GM23338 (cell line): Measurements from ENCODE around the gene PHOSPHO1. TPM values are rescaled to one million over a fixed set of nuclear protein-coding genes. Genes with fewer than 3 reads are reported as not detected.

Experiments
- ATAC-seq: fragments of 200-7000 bp; cut with Tn5 transposase; 3 replicates; pipeline ENCODE4 v1.9.1; 2020
- DNase-seq: peaks from one replicate; pipeline ENCODE4 v3.0.0-alpha.2; 2015; ENCODE audit warnings: low spot score
- H2AFZ ChIP-seq: fragments of 200-600 bp; sonication (generic); 2 replicates; pipeline ENCODE4 v1.8.0; 2016; ENCODE audit warnings: antibody characterized with exemption, mild to moderate bottlenecking, moderate library complexity
- H3F3A ChIP-seq: fragments of 200-600 bp; sonication (generic); replicated peaks from 2 replicates; pipeline ENCODE4 v1.8.0; 2017; ENCODE audit warnings: antibody characterized with exemption, mixed run types, low read depth
- H3K27ac ChIP-seq: fragments of 200-600 bp; sonication (generic); 2 replicates; pipeline ENCODE4 v1.6.1; 2016; ENCODE audit warnings: low read depth
- H3K27me3 ChIP-seq: fragments of 200-600 bp; sonication (generic); 2 replicates; pipeline ENCODE4 v1.8.0; 2016; ENCODE audit warnings: mild to moderate bottlenecking, mixed run types, moderate library complexity; ENCODE audit not compliant: insufficient read depth
- H3K36me3 ChIP-seq: fragments of 200-600 bp; sonication (generic); 2 replicates; pipeline ENCODE4 v1.8.0; 2016; ENCODE audit warnings: mild to moderate bottlenecking; ENCODE audit not compliant: insufficient read depth
- H3K4me1 ChIP-seq: fragments of 200-600 bp; sonication (generic); 2 replicates; pipeline ENCODE4 v1.8.0; 2016; ENCODE audit warnings: mild to moderate bottlenecking, moderate library complexity; ENCODE audit not compliant: insufficient read depth
- H3K4me2 ChIP-seq: fragments of 200-600 bp; sonication (generic); 2 replicates; pipeline ENCODE4 v1.7.1; 2017; ENCODE audit warnings: mixed run types
- H3K4me3 ChIP-seq: fragments of 200-600 bp; sonication (generic); 2 replicates; pipeline ENCODE4 v1.6.1; 2016; ENCODE audit warnings: mixed run types
- H3K79me2 ChIP-seq: fragments of 200-600 bp; sonication (generic); replicated peaks from 2 replicates; pipeline ENCODE4 v1.8.0; 2017; ENCODE audit warnings: mild to moderate bottlenecking; ENCODE audit not compliant: insufficient read depth
- H3K9me2 ChIP-seq: fragments of 200-600 bp; sonication (generic); 2 replicates; pipeline ENCODE4 v1.8.0; 2017; ENCODE audit not compliant: insufficient read depth
- H4K20me1 ChIP-seq: fragments of 200-600 bp; sonication (generic); replicated peaks from 2 replicates; pipeline ENCODE4 v1.8.0; 2017; ENCODE audit warnings: mild to moderate bottlenecking; ENCODE audit not compliant: insufficient read depth
- H3K27ac Mint-ChIP-seq: 2 replicates; pipeline ENCODE4 v1.8.0; 2020; ENCODE audit warnings: inconsistent platforms, mild to moderate bottlenecking, moderate library complexity, mixed read lengths
- H3K27me3 Mint-ChIP-seq: 3 replicates; pipeline ENCODE4 v1.8.0; 2022; ENCODE audit warnings: low read depth, mild to moderate bottlenecking, moderate library complexity, mixed read lengths, inconsistent platforms; ENCODE audit not compliant: insufficient read depth, poor library complexity
- H3K36me3 Mint-ChIP-seq: 3 replicates; pipeline ENCODE4 v1.8.0; 2021; ENCODE audit warnings: low read depth, mild to moderate bottlenecking, inconsistent platforms, moderate library complexity, mixed read lengths
- H3K4me1 Mint-ChIP-seq: 3 replicates; pipeline ENCODE4 v1.8.0; 2020; ENCODE audit warnings: mild to moderate bottlenecking, inconsistent platforms, mixed read lengths
- H3K4me3 Mint-ChIP-seq: 3 replicates; pipeline ENCODE4 v1.8.0; 2021; ENCODE audit warnings: moderate library complexity, mild to moderate bottlenecking, inconsistent platforms, mixed read lengths
- H3K9me3 Mint-ChIP-seq: 3 replicates; pipeline ENCODE4 v1.8.0; 2020; ENCODE audit warnings: moderate library complexity, mild to moderate bottlenecking, inconsistent platforms, mixed read lengths
- CREB1 ChIP-seq: fragments of 250-450 bp; sonication (Bioruptor Pico); IDR thresholded peaks from 2 replicates; pipeline ENCODE4 v1.5.0; 2020; ENCODE audit warnings: low read depth, mild to moderate bottlenecking, moderate library complexity
- JUNB ChIP-seq: IDR thresholded peaks from one replicate; pipeline ENCODE4 v1.6.1; 2016; ENCODE audit warnings: antibody characterized with exemption; ENCODE audit not compliant: unreplicated experiment
- NANOG ChIP-seq: IDR thresholded peaks from 2 replicates; pipeline ENCODE4 v1.6.1; 2016; ENCODE audit warnings: antibody characterized with exemption, borderline replicate concordance
- POLR2AphosphoS5 ChIP-seq: IDR thresholded peaks from 2 replicates; pipeline ENCODE4 v1.6.1; 2016; ENCODE audit warnings: antibody characterized with exemption, low read depth
- STAT1 ChIP-seq: IDR thresholded peaks from one replicate; pipeline ENCODE4 v1.6.1; 2016; ENCODE audit warnings: antibody characterized with exemption; ENCODE audit not compliant: unreplicated experiment
- ZNF114 ChIP-seq: fragments of 250-450 bp; sonication (Bioruptor Pico); IDR thresholded peaks from 2 replicates; pipeline ENCODE4 v1.5.0; 2020; ENCODE audit warnings: mild to moderate bottlenecking, moderate library complexity
- ZNF331 ChIP-seq: fragments of 250-450 bp; sonication (Bioruptor Pico); IDR thresholded peaks from 2 replicates; pipeline ENCODE4 v1.5.0; 2020; ENCODE audit warnings: low read depth, mild to moderate bottlenecking, moderate library complexity
- polyA plus RNA-seq: library from polyadenylated mRNA; unstranded; fragments of >200 nt; fragmentation: Nextera tagmentation; extraction: Ambion mirVana; gene quantifications from 2 replicates; pipeline ENCODE4 v1.2.1, GENCODE V29; 2016
- total RNA-seq: library from RNA; depleted of rRNA; stranded (reverse); fragments of >200 nt; shearing (Covaris generic); gene quantifications from 2 replicates; pipeline ENCODE4 v1.2.3, GENCODE V29; 2014
- TF ChIP-seq, protein P1 (sequence below): fragments of 250-450 bp; sonication (Bioruptor Pico); IDR thresholded peaks from 2 replicates; pipeline ENCODE4 v1.5.0; 2020; ENCODE audit warnings: mild to moderate bottlenecking, moderate library complexity
- TF ChIP-seq, protein P2 (sequence below), 2 experiments: fragments of 200-600 bp in 1 of 2; sonication (generic) in 1 of 2; conservative IDR thresholded peaks; 2 replicates each; pipeline versions ENCODE4 v1.5.1 to v1.6.1; 2016 to 2017; ENCODE audit warnings: antibody characterized with exemption in 2 of 2, low read depth in 2 of 2, mild to moderate bottlenecking in 2 of 2, moderate library complexity in 1 of 2
- TF ChIP-seq, protein P3 (sequence below): IDR thresholded peaks from 2 replicates; pipeline ENCODE4 v1.6.1; 2016; ENCODE audit warnings: antibody characterized with exemption
- TF ChIP-seq, protein P4 (sequence below): IDR thresholded peaks from one replicate; pipeline ENCODE4 v1.6.1; 2018; ENCODE audit warnings: antibody characterized with exemption; ENCODE audit not compliant: unreplicated experiment

The PHOSPHO1 gene
- total and polyA plus RNA-seq, 2 experiments from 2014 or later: 0.71 to 2.2 TPM

DNA sequence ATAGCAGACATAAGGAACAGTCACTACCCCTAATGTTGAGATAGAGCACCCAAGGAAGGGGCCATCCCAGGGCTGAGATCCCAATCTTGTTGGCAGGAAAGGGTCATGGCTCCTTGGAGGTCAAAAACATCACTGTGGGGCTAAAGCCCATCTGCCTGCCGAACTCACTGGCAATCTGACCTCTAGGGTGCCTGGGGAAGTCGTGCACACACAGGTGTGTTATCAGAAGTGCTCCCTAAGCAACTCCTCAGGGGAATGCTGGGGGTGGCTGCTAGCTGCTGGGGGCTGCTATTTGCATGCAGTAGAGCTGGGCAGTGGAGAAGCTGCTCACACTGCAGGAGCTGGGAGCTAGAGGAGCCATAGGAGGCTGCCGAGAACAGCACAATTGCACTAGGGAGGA is 47.5 kb upstream of the PHOSPHO1 start:
- Mint-ChIP-seq H3K27ac (no peak overlapping the region), H3K4me1 (peaks cover 18% of the 10 kb centered on the region), H3K4me3 (no peak overlapping the region), H3K36me3 (no peaks in the 10 kb centered on the region), H3K9me3 (no peaks in the 10 kb centered on the region), H3K27me3 (peaks cover 5% of the 10 kb centered on the region)
- H3K4me3 ChIP-seq: no peak overlapping the region
- H3K27me3 ChIP-seq: no peaks in the 10 kb centered on the region
- no peaks in the 10 kb centered on the region for H3F3A ChIP-seq
- H2AFZ ChIP-seq: no peak overlapping the region
- TF ChIP-seq, protein P1, sequence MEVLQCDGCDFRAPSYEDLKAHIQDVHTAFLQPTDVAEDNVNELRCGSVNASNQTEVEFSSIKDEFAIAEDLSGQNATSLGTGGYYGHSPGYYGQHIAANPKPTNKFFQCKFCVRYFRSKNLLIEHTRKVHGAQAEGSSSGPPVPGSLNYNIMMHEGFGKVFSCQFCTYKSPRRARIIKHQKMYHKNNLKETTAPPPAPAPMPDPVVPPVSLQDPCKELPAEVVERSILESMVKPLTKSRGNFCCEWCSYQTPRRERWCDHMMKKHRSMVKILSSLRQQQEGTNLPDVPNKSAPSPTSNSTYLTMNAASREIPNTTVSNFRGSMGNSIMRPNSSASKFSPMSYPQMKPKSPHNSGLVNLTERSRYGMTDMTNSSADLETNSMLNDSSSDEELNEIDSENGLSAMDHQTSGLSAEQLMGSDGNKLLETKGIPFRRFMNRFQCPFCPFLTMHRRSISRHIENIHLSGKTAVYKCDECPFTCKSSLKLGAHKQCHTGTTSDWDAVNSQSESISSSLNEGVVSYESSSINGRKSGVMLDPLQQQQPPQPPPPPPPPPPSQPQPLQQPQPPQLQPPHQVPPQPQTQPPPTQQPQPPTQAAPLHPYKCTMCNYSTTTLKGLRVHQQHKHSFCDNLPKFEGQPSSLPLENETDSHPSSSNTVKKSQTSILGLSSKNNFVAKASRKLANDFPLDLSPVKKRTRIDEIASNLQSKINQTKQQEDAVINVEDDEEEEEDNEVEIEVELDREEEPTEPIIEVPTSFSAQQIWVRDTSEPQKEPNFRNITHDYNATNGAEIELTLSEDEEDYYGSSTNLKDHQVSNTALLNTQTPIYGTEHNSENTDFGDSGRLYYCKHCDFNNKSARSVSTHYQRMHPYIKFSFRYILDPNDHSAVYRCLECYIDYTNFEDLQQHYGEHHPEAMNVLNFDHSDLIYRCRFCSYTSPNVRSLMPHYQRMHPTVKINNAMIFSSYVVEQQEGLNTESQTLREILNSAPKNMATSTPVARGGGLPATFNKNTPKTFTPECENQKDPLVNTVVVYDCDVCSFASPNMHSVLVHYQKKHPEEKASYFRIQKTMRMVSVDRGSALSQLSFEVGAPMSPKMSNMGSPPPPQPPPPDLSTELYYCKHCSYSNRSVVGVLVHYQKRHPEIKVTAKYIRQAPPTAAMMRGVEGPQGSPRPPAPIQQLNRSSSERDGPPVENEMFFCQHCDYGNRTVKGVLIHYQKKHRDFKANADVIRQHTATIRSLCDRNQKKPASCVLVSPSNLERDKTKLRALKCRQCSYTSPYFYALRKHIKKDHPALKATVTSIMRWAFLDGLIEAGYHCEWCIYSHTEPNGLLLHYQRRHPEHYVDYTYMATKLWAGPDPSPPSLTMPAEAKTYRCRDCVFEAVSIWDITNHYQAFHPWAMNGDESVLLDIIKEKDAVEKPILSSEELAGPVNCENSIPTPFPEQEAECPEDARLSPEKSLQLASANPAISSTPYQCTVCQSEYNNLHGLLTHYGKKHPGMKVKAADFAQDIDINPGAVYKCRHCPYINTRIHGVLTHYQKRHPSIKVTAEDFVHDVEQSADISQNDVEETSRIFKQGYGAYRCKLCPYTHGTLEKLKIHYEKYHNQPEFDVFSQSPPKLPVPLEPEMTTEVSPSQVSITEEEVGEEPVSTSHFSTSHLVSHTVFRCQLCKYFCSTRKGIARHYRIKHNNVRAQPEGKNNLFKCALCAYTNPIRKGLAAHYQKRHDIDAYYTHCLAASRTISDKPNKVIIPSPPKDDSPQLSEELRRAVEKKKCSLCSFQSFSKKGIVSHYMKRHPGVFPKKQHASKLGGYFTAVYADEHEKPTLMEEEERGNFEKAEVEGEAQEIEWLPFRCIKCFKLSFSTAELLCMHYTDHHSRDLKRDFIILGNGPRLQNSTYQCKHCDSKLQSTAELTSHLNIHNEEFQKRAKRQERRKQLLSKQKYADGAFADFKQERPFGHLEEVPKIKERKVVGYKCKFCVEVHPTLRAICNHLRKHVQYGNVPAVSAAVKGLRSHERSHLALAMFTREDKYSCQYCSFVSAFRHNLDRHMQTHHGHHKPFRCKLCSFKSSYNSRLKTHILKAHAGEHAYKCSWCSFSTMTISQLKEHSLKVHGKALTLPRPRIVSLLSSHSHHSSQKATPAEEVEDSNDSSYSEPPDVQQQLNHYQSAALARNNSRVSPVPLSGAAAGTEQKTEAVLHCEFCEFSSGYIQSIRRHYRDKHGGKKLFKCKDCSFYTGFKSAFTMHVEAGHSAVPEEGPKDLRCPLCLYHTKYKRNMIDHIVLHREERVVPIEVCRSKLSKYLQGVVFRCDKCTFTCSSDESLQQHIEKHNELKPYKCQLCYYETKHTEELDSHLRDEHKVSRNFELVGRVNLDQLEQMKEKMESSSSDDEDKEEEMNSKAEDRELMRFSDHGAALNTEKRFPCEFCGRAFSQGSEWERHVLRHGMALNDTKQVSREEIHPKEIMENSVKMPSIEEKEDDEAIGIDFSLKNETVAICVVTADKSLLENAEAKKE: no peak
- TF ChIP-seq, protein P2, sequence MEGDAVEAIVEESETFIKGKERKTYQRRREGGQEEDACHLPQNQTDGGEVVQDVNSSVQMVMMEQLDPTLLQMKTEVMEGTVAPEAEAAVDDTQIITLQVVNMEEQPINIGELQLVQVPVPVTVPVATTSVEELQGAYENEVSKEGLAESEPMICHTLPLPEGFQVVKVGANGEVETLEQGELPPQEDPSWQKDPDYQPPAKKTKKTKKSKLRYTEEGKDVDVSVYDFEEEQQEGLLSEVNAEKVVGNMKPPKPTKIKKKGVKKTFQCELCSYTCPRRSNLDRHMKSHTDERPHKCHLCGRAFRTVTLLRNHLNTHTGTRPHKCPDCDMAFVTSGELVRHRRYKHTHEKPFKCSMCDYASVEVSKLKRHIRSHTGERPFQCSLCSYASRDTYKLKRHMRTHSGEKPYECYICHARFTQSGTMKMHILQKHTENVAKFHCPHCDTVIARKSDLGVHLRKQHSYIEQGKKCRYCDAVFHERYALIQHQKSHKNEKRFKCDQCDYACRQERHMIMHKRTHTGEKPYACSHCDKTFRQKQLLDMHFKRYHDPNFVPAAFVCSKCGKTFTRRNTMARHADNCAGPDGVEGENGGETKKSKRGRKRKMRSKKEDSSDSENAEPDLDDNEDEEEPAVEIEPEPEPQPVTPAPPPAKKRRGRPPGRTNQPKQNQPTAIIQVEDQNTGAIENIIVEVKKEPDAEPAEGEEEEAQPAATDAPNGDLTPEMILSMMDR (conservative IDR thresholded peaks at IDR 0.05; ENCODE audit: low read depth in 2 of 2): no peak
- TF ChIP-seq ZNF114 (no peak), NANOG (no peak), ZNF331 (CRISPR knock-in tag) (no peak), STAT1 (no peak), CREB1 (CRISPR knock-in tag) (no peak), POLR2AphosphoS5 (no peak), JUNB (no peak)
- TF ChIP-seq, protein P3, sequence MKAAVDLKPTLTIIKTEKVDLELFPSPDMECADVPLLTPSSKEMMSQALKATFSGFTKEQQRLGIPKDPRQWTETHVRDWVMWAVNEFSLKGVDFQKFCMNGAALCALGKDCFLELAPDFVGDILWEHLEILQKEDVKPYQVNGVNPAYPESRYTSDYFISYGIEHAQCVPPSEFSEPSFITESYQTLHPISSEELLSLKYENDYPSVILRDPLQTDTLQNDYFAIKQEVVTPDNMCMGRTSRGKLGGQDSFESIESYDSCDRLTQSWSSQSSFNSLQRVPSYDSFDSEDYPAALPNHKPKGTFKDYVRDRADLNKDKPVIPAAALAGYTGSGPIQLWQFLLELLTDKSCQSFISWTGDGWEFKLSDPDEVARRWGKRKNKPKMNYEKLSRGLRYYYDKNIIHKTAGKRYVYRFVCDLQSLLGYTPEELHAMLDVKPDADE: no peak
- TF ChIP-seq, protein P4, sequence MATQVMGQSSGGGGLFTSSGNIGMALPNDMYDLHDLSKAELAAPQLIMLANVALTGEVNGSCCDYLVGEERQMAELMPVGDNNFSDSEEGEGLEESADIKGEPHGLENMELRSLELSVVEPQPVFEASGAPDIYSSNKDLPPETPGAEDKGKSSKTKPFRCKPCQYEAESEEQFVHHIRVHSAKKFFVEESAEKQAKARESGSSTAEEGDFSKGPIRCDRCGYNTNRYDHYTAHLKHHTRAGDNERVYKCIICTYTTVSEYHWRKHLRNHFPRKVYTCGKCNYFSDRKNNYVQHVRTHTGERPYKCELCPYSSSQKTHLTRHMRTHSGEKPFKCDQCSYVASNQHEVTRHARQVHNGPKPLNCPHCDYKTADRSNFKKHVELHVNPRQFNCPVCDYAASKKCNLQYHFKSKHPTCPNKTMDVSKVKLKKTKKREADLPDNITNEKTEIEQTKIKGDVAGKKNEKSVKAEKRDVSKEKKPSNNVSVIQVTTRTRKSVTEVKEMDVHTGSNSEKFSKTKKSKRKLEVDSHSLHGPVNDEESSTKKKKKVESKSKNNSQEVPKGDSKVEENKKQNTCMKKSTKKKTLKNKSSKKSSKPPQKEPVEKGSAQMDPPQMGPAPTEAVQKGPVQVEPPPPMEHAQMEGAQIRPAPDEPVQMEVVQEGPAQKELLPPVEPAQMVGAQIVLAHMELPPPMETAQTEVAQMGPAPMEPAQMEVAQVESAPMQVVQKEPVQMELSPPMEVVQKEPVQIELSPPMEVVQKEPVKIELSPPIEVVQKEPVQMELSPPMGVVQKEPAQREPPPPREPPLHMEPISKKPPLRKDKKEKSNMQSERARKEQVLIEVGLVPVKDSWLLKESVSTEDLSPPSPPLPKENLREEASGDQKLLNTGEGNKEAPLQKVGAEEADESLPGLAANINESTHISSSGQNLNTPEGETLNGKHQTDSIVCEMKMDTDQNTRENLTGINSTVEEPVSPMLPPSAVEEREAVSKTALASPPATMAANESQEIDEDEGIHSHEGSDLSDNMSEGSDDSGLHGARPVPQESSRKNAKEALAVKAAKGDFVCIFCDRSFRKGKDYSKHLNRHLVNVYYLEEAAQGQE: no peak
- H3K4me1 ChIP-seq: peaks cover 11% of the 10 kb centered on the region; the same call in 1 of the 2 replicates
- H3K36me3 ChIP-seq: no peaks in the 10 kb centered on the region
- no peak for DNase-seq
- H3K4me2 ChIP-seq: no peak overlapping the region
- no peaks in the 10 kb centered on the region for H3K79me2 ChIP-seq
- ATAC-seq: peak; percentile 63
- no peak overlapping the region for H3K27ac ChIP-seq
- no peaks in the 10 kb centered on the region for H4K20me1 ChIP-seq
- H3K9me2 ChIP-seq: no peaks in the 10 kb centered on the region
